HepG2 (cell line): ENCODE measurements around the gene LRP5. TPM values are rescaled to one million over a fixed set of nuclear protein-coding genes. Genes with fewer than 3 reads are reported as not detected.

ENCODE experiments used
- DR1 ChIP-seq: sonication (generic); formaldehyde crosslinking; IDR thresholded peaks from 2 replicates; pipeline ENCODE4 v1.8.0; 2021; ENCODE audit warnings: mild to moderate bottlenecking, missing genetic modification reagents, inconsistent platforms
- MLXIP ChIP-seq: sonication (generic); formaldehyde crosslinking; IDR thresholded peaks from 2 replicates; pipeline ENCODE4 v1.9.0; 2021; ENCODE audit warnings: missing genetic modification reagents, borderline replicate concordance
- MXD1 ChIP-seq: sonication (generic); formaldehyde crosslinking; IDR thresholded peaks from 2 replicates; pipeline ENCODE4 v1.4.0; 2020; ENCODE audit warnings: mild to moderate bottlenecking, missing genetic modification reagents
- NCOA1 ChIP-seq: sonication (generic); formaldehyde crosslinking; IDR thresholded peaks from 2 replicates; pipeline ENCODE4 v1.9.0; 2021; ENCODE audit warnings: missing genetic modification reagents
- NFKB2 ChIP-seq: sonication (generic); formaldehyde crosslinking; IDR thresholded peaks from 2 replicates; pipeline ENCODE4 v1.4.0; 2020; ENCODE audit warnings: missing genetic modification reagents, borderline replicate concordance
- SKIL ChIP-seq: sonication (generic); formaldehyde crosslinking; IDR thresholded peaks from 2 replicates; pipeline ENCODE4 v1.8.0; 2022; ENCODE audit warnings: missing genetic modification reagents, mild to moderate bottlenecking, moderate library complexity, borderline replicate concordance
- SPEN ChIP-seq: sonication (generic); formaldehyde crosslinking; IDR thresholded peaks from 2 replicates; pipeline ENCODE4 v1.5.1; 2020; ENCODE audit warnings: low read depth, mild to moderate bottlenecking, missing genetic modification reagents
- SSRP1 ChIP-seq: IDR thresholded peaks from 2 replicates; pipeline ENCODE4 v1.6.1; 2016; ENCODE audit warnings: control low read depth
- ZC3H4 ChIP-seq: sonication (generic); formaldehyde crosslinking; IDR thresholded peaks from 2 replicates; pipeline ENCODE4 v1.4.0; 2020; ENCODE audit warnings: missing genetic modification reagents, borderline replicate concordance
- ZNF318 ChIP-seq: sonication (generic); formaldehyde crosslinking; IDR thresholded peaks from 2 replicates; pipeline ENCODE4 v1.4.0; 2020; ENCODE audit warnings: mild to moderate bottlenecking, missing genetic modification reagents
- ZNF33B ChIP-seq: sonication (generic); formaldehyde crosslinking; IDR thresholded peaks from 2 replicates; pipeline ENCODE4 v1.5.1; 2020; ENCODE audit warnings: mild to moderate bottlenecking, missing genetic modification reagents
- ZSCAN31 ChIP-seq: sonication (generic); formaldehyde crosslinking; IDR thresholded peaks from 2 replicates; pipeline ENCODE4 v1.5.0; 2020; ENCODE audit warnings: low read depth, mild to moderate bottlenecking, missing genetic modification reagents
- polyA plus RNA-seq, 8 experiments: library from polyadenylated mRNA; depleted of rRNA in 3 of 8; stranded (reverse) in 7 of 8; unstranded in 1 of 8; fragments of >200 nt; fragmentation: Illumina TruSeq in 4 of 8; extraction: Trizol in 4 of 8; gene quantifications; 2 replicates each; pipeline versions ENCODE4 v1.2.1 to v1.2.3, GENCODE V29; 2011 to 2016; ENCODE audit warnings: low read depth in 4 of 8, missing spikeins in 1 of 8, mixed read lengths in 1 of 8; ENCODE audit not compliant: insufficient read depth in 1 of 8
- total RNA-seq, 5 experiments: library from RNA; depleted of rRNA; stranded (reverse); fragments of >200 nt; fragmentation: Illumina TruSeq; extraction: Trizol; gene quantifications; 2 replicates each; pipeline ENCODE4 v1.2.3, GENCODE V29; 2016; ENCODE audit warnings: low read depth in 1 of 5

The LRP5 gene
- total and polyA plus RNA-seq, 2 of the 13 experiments (the other 11 are each of a cell fraction or from before 2014, with no cell fraction given) = 40.4 to 64.0 TPM

GRCh38 chr11:68314203-68315170, 2.1 kb downstream of the LRP5 start (continued):
- TF ChIP-seq ZNF318 (0 out of 2 replicates have a peak, but pooled peaks have one; percentile 18), DR1 (CRISPR knock-in tag) (0 out of 2 replicates have a peak, but pooled peaks have one; percentile 8), ZSCAN31 (CRISPR knock-in tag) (peak; percentile 12; the same call in 1 of the 2 replicates), SSRP1 (CRISPR knock-in tag) (0 out of 2 replicates have a peak, but pooled peaks have one; percentile 66), ZNF33B (CRISPR knock-in tag) (0 out of 2 replicates have a peak, but pooled peaks have one; percentile 46), NFKB2 (CRISPR knock-in tag) (0 out of 2 replicates have a peak, but pooled peaks have one; percentile 22), SKIL (CRISPR knock-in tag) (0 out of 2 replicates have a peak, but pooled peaks have one; percentile 8), MLXIP (no peak), SPEN (CRISPR knock-in tag) (0 out of 2 replicates have a peak, but pooled peaks have one; percentile 11), NCOA1 (CRISPR knock-in tag) (0 out of 2 replicates have a peak, but pooled peaks have one; percentile 81), ZC3H4 (CRISPR knock-in tag) (0 out of 2 replicates have a peak, but pooled peaks have one; percentile 63), MXD1 (CRISPR knock-in tag) (0 out of 2 replicates have a peak, but pooled peaks have one; percentile 7)
